Measurements from ENCODE around the gene CTSA. TPM values are rescaled to one million over a fixed set of nuclear protein-coding genes. Genes with fewer than 3 reads are reported as not detected.

The CTSA gene
- total and polyA plus RNA-seq, 9 of the 15 experiments (the other 6 are each of a cell fraction or from before 2014, with no cell fraction given): 8.8 to 61.7 (median 28.3) TPM

GRCh38 chr20:45910670-45911485, 19.7 kb downstream of the CTSA start (continued):
- TF ChIP-seq SMARCA4 (IDR thresholded peaks at IDR 0.05): no peak
- TF ChIP-seq ZBTB40 (IDR thresholded peaks at IDR 0.05): no peak
- TF ChIP-seq ZBTB40 (CRISPR knock-in tag; IDR thresholded peaks at IDR 0.05): no peak
- no peak for TF ChIP-seq CHD4 (IDR thresholded peaks at IDR 0.05; ENCODE audit: insufficient read depth, insufficient replicate concordance, low read depth, low read length, poor library complexity, severe bottlenecking)
- TF ChIP-seq KAT7 (CRISPR knock-in tag; IDR thresholded peaks at IDR 0.05; ENCODE audit: borderline replicate concordance): no peak
- no peak for TF ChIP-seq ZNF436 (CRISPR knock-in tag; IDR thresholded peaks at IDR 0.05)
- no peak for TF ChIP-seq PTTG1 (tag; IDR thresholded peaks at IDR 0.05; ENCODE audit: low read depth)
- no peak for TF ChIP-seq ZFP1 (CRISPR knock-in tag; IDR thresholded peaks at IDR 0.05)
- peak; percentile 93 for TF ChIP-seq ZBTB33 (CRISPR knock-in tag; IDR thresholded peaks at IDR 0.05)
- peak; percentile 82 for TF ChIP-seq EP300 (IDR thresholded peaks at IDR 0.05; ENCODE audit: low read length)
- TF ChIP-seq ETV1 (tag; conservative IDR thresholded peaks at IDR 0.05; ENCODE audit: low read depth): peak; percentile 94
- no peak for TF ChIP-seq FOXP4 (CRISPR knock-in tag; IDR thresholded peaks at IDR 0.05; ENCODE audit: borderline replicate concordance)
- no peak for TF ChIP-seq ZNF561 (CRISPR knock-in tag; conservative IDR thresholded peaks at IDR 0.05)
- peak; percentile 70 to 72; a peak in 3 of 4 replicates for TF ChIP-seq FOXK2 (conservative IDR thresholded peaks at IDR 0.05 in 1 of 2, IDR thresholded peaks at IDR 0.05 in 1 of 2; ENCODE audit: low read depth in 2 of 2)

All from K562 (cell line).